Activated T-cell treated with anti-CD3 and anti-CD28 coated beads, Interleukin-2, amount 50 U/mL, for 4 hours (primary cell): ENCODE measurements around the gene CRNKL1. TPM values are rescaled to one million over a fixed set of nuclear protein-coding genes. Genes with fewer than 3 reads are reported as not detected.
A peak's percentile ranks its signal among the peaks of the same experiment; 100 is the strongest.

Experiments used
- ATAC-seq, 2 donors: fragments of 200-7000 bp; cut with Tn5 transposase; one replicate each; pipeline ENCODE4 v1.10.0; 2021
- DNase-seq: peaks from one replicate; pipeline ENCODE4 v3.0.0-alpha.2; 2020
- H3K27me3 Mint-ChIP-seq: one replicate; pipeline ENCODE4 v1.8.0; 2021; ENCODE audit warnings: low read depth, mixed read lengths
- H3K36me3 Mint-ChIP-seq: one replicate; pipeline ENCODE4 v1.8.0; 2022; ENCODE audit warnings: mixed read lengths; ENCODE audit not compliant: insufficient read depth
- H3K4me1 Mint-ChIP-seq: one replicate; pipeline ENCODE4 v1.8.0; 2021; ENCODE audit warnings: low read depth, mixed read lengths
- H3K4me3 Mint-ChIP-seq: one replicate; pipeline ENCODE4 v1.8.0; 2021; ENCODE audit warnings: mild to moderate bottlenecking, moderate library complexity, mixed read lengths
- H3K9me3 Mint-ChIP-seq: one replicate; pipeline ENCODE4 v1.8.0; 2021; ENCODE audit warnings: mixed read lengths
- total RNA-seq, 3 donors: library from RNA; stranded (reverse); gene quantifications; one replicate each; pipeline ENCODE4 v1.2.1, GENCODE V29; 2021

CRNKL1 gene
- 10 to 100 TPM; 24.0 to 25.9 (median 24.3) TPM for total RNA-seq

GRCh38 chr20:20052074-20052970 is at the start of gene CRNKL1, which contains the start of gene CFAP61:
CRNKL1 (minus strand) TSS chr20:20052466; CDS start chr20:20052342, 124 bp downstream.
CFAP61 (plus strand) TSS chr20:20052532; CDS start chr20:20056654, 4,122 bp downstream.
- H3K9me3 Mint-ChIP-seq, result no peaks in the 10 kb centered on the region
- peaks cover 22% of the 10 kb centered on the region for H3K36me3 Mint-ChIP-seq
- DNase-seq (peak; percentile 96), ATAC-seq (peak; percentile 94 to 97)
- H3K27me3 Mint-ChIP-seq, result peaks cover 8% of the 10 kb centered on the region
- peaks cover 20% of the 10 kb centered on the region for H3K4me1 Mint-ChIP-seq
- H3K4me3 Mint-ChIP-seq, result peak within 1 kb of the TSS; percentile 98

- ATAC-seq (no peak), DNase-seq (no peak)
- Mint-ChIP-seq H3K36me3 (no peaks in the 10 kb centered on the region), H3K27me3 (peaks cover 21% of the 10 kb centered on the region), H3K9me3 (no peaks in the 10 kb centered on the region), H3K4me1 (no peaks in the 10 kb centered on the region), H3K4me3 (no peak overlapping the region)
These were observed 48.6 kb upstream of the CRNKL1 start for GRCh38 chr20:20100881-20101280.

GRCh38 chr20:20096421-20096820 is 44.2 kb upstream of the CRNKL1 start:
- no peak for DNase-seq

GRCh38 chr20:20095114-20095872 is 43.0 kb upstream of the CRNKL1 start:
- Mint-ChIP-seq H3K36me3 (no peaks in the 10 kb centered on the region), H3K9me3 (no peaks in the 10 kb centered on the region)
- DNase-seq, result no peak

More at GRCh38 chr20:20096421-20096820, 44.2 kb upstream of the CRNKL1 start:
- Mint-ChIP-seq H3K4me1 (no peaks in the 10 kb centered on the region), H3K9me3 (no peaks in the 10 kb centered on the region), H3K36me3 (no peaks in the 10 kb centered on the region), H3K4me3 (no peak overlapping the region), H3K27me3 (peaks cover 14% of the 10 kb centered on the region)
- no peak for ATAC-seq

GRCh38 chr20:20094410-20094809 is 42.1 kb upstream of the CRNKL1 start:
- H3K9me3 Mint-ChIP-seq, result no peaks in the 10 kb centered on the region
- no peaks in the 10 kb centered on the region for H3K36me3 Mint-ChIP-seq
- no peak overlapping the region for H3K4me3 Mint-ChIP-seq
- peaks cover 12% of the 10 kb centered on the region for H3K27me3 Mint-ChIP-seq
- ATAC-seq, result no peak
- no peak for DNase-seq
- H3K4me1 Mint-ChIP-seq, result no peaks in the 10 kb centered on the region

More at GRCh38 chr20:20095114-20095872, 43.0 kb upstream of the CRNKL1 start:
- Mint-ChIP-seq H3K4me3 (no peak overlapping the region), H3K27me3 (peaks cover 14% of the 10 kb centered on the region), H3K4me1 (no peaks in the 10 kb centered on the region)
- no peak for ATAC-seq

- Mint-ChIP-seq H3K4me3 (no peak overlapping the region), H3K4me1 (no peaks in the 10 kb centered on the region), H3K9me3 (no peaks in the 10 kb centered on the region), H3K27me3 (peaks cover 7% of the 10 kb centered on the region), H3K36me3 (no peaks in the 10 kb centered on the region)
- DNase-seq (no peak), ATAC-seq (no peak)
These were observed 40.6 kb upstream of the CRNKL1 start for GRCh38 chr20:20092827-20093226.

- Mint-ChIP-seq H3K4me1 (peaks cover under 1% of the 10 kb centered on the region), H3K36me3 (no peaks in the 10 kb centered on the region), H3K4me3 (no peak overlapping the region), H3K27me3 (peaks cover 3% of the 10 kb centered on the region), H3K9me3 (no peaks in the 10 kb centered on the region)
- no peak for DNase-seq
- no peak for ATAC-seq
These were observed 37.7 kb upstream of the CRNKL1 start for GRCh38 chr20:20089939-20090338.

- DNase-seq, result no peak
- H3K36me3 Mint-ChIP-seq, result no peaks in the 10 kb centered on the region
These were observed 36.8 kb upstream of the CRNKL1 start for GRCh38 chr20:20089018-20089417.

GRCh38 chr20:20085812-20086211 is 33.5 kb upstream of the CRNKL1 start:
- peaks cover 10% of the 10 kb centered on the region for H3K4me1 Mint-ChIP-seq
- H3K9me3 Mint-ChIP-seq, result no peaks in the 10 kb centered on the region
- no peaks in the 10 kb centered on the region for H3K36me3 Mint-ChIP-seq
- ATAC-seq (no peak), DNase-seq (no peak)
- H3K4me3 Mint-ChIP-seq, result no peak overlapping the region
- H3K27me3 Mint-ChIP-seq, result peaks cover 7% of the 10 kb centered on the region

More at GRCh38 chr20:20089018-20089417, 36.8 kb upstream of the CRNKL1 start:
- Mint-ChIP-seq H3K27me3 (peaks cover 3% of the 10 kb centered on the region), H3K4me3 (no peak overlapping the region), H3K9me3 (no peaks in the 10 kb centered on the region), H3K4me1 (peaks cover 8% of the 10 kb centered on the region)
- no peak for ATAC-seq

GRCh38 chr20:20085071-20085470 is 32.8 kb upstream of the CRNKL1 start:
- ATAC-seq (no peak), DNase-seq (no peak)
- no peaks in the 10 kb centered on the region for H3K36me3 Mint-ChIP-seq
- no peaks in the 10 kb centered on the region for H3K9me3 Mint-ChIP-seq
- no peak overlapping the region for H3K4me3 Mint-ChIP-seq
- H3K27me3 Mint-ChIP-seq, result peaks cover 7% of the 10 kb centered on the region
- H3K4me1 Mint-ChIP-seq, result peaks cover 10% of the 10 kb centered on the region

- DNase-seq (no peak), ATAC-seq (no peak)
- Mint-ChIP-seq H3K4me1 (peaks cover 10% of the 10 kb centered on the region), H3K27me3 (peaks cover 7% of the 10 kb centered on the region), H3K36me3 (no peaks in the 10 kb centered on the region), H3K4me3 (peak overlapping the region; percentile 75), H3K9me3 (no peaks in the 10 kb centered on the region)
These were observed 32.1 kb upstream of the CRNKL1 start for GRCh38 chr20:20084296-20084752.

- no peaks in the 10 kb centered on the region for H3K36me3 Mint-ChIP-seq
- H3K9me3 Mint-ChIP-seq, result no peaks in the 10 kb centered on the region
- H3K27me3 Mint-ChIP-seq, result peaks cover 8% of the 10 kb centered on the region
- no peak for DNase-seq
- peak overlapping the region; percentile 75 for H3K4me3 Mint-ChIP-seq
- peaks cover 10% of the 10 kb centered on the region for H3K4me1 Mint-ChIP-seq
- peak; percentile 46 to 50 for ATAC-seq
These were observed 31.5 kb upstream of the CRNKL1 start for GRCh38 chr20:20083807-20084206.

GRCh38 chr20:20079102-20079784 is 27.0 kb upstream of the CRNKL1 start:
- peaks cover 8% of the 10 kb centered on the region for H3K27me3 Mint-ChIP-seq
- no peaks in the 10 kb centered on the region for H3K36me3 Mint-ChIP-seq
- no peak for DNase-seq
- ATAC-seq, result no peak
- H3K4me3 Mint-ChIP-seq, result no peak overlapping the region
- H3K4me1 Mint-ChIP-seq, result peaks cover 4% of the 10 kb centered on the region
- H3K9me3 Mint-ChIP-seq, result no peaks in the 10 kb centered on the region

GRCh38 chr20:20078041-20078440 is 25.8 kb upstream of the CRNKL1 start:
- DNase-seq (no peak), ATAC-seq (no peak)
- Mint-ChIP-seq H3K27me3 (peaks cover 10% of the 10 kb centered on the region), H3K36me3 (no peaks in the 10 kb centered on the region), H3K4me1 (no peaks in the 10 kb centered on the region), H3K4me3 (no peak overlapping the region), H3K9me3 (no peaks in the 10 kb centered on the region)
